Fibroblast of skin of left biceps (primary cell): ENCODE measurements around the gene TAS2R46.
"Not testable (repeated sequence)": the region's sequence is repeated elsewhere in the genome, so short reads cannot be mapped to it uniquely, and the experiment has no call there.

Experiments used
- DNase-seq, 2 experiments: peaks; one replicate each; pipeline ENCODE4 v3.0.0-alpha.2; 2013; ENCODE audit warnings: low read depth in 2 of 2

Gene TAS2R46

GRCh38 chr12:11039171-11039570 is 22.9 kb downstream of the TAS2R46 start:
- DNase-seq = no peak

- DNase-seq = not testable (repeated sequence)
Measured at GRCh38 chr12:11033959-11034358, 28.1 kb downstream of the TAS2R46 start.

GRCh38 chr12:11031307-11031706 is 30.8 kb downstream of the TAS2R46 start, which contains the start of gene TAS2R31:
Gene TAS2R31, minus strand, starts transcription at chr12:11031407. Its CDS starts 72 bp downstream, at chr12:11031335.
- no peak for DNase-seq

GRCh38 chr12:11026118-11026517 is 36.0 kb downstream of the TAS2R46 start:
- no peak for DNase-seq

GRCh38 chr12:11023387-11023786 is 38.7 kb downstream of the TAS2R46 start:
- no peak for DNase-seq

DNA sequence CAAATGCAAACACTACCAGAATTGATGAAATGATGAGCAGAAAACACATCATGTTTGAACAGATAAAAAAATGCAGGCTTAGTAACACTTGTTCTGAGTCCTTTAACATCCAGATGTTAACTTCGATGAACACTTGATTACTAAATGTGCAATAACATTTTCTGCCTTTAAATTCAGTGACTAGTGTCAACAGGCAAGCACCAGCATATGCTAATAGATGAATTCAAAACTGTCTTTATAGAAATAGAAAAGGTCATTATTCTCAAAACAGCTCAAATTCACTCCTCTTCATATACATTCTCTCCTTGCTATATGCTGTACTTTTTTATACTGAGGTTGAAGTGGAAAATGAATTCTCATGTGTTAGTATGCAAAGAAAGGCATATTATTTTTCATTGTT is 39.6 kb downstream of the TAS2R46 start, which contains the start of gene TAS2R19:
TSS of gene TAS2R19 (minus strand) at position 101 of the 400 bp plus-strand sequence. CDS start at position 52, 49 bp downstream.
- no peak for DNase-seq

GRCh38 chr12:11016937-11017336 is 45.2 kb downstream of the TAS2R46 start:
- no peak for DNase-seq

- no peak for DNase-seq
Measured at GRCh38 chr12:11015775-11016430, 46.2 kb downstream of the TAS2R46 start.

- peak in 1 of 2 experiments; percentile 1 for DNase-seq
Measured at GRCh38 chr12:11014234-11014633, 47.9 kb downstream of the TAS2R46 start.
